Measurements from ENCODE around the gene C16orf89. TPM values are rescaled to one million over a fixed set of nuclear protein-coding genes. Genes with fewer than 3 reads are reported as not detected.

Gene C16orf89
- total and polyA plus RNA-seq, 10 of the 15 experiments (the other 5 are each of a cell fraction or from before 2014, with no cell fraction given), result not detected

- TF ChIP-seq MTA3 (IDR thresholded peaks at IDR 0.05; ENCODE audit: borderline replicate concordance, low read length) (no peak), MEF2B (IDR thresholded peaks at IDR 0.05; ENCODE audit: partially characterized antibody, poor library complexity, severe bottlenecking) (no peak)
These were observed 50.4 kb downstream of the C16orf89 start (continued) for GRCh38 chr16:5015351-5015750.

- H3K9me3 ChIP-seq (replicated peaks; ENCODE audit: control insufficient read depth, insufficient read depth, low read length), result no peaks in the 10 kb centered on the region
- BruUV-seq (replicated peaks), result no TSS peak
- 12% methylated on average over 6 of the region's 6 CpGs for WGBS (ENCODE audit: insufficient coverage, insufficient replicate concordance, low lambda C conversion rate, missing lambda C conversion rate)
These were observed 52.9 kb downstream of the C16orf89 start for GRCh38 chr16:5012887-5013286.

More at GRCh38 chr16:5012887-5013286, 52.9 kb downstream of the C16orf89 start:
- DNase-seq (ENCODE audit: low read depth, low spot score) (no peak), ATAC-seq (no peak), FAIRE-seq (no peak)
- in situ Hi-C loops (cut with MboI), result no loop called here
- H3K4me3 ChIP-seq, result no peak overlapping the region
- no peaks in the 10 kb centered on the region for H3K4me1 ChIP-seq (ENCODE audit: control insufficient read depth, insufficient read depth, low read length)
- RAD21 ChIA-PET (ENCODE audit: unreplicated experiment), result no interaction called here
- H3K79me2 ChIP-seq (ENCODE audit: control insufficient read depth, insufficient read depth, low read length), result no peaks in the 10 kb centered on the region
- no peak overlapping the region for H3K9ac ChIP-seq (ENCODE audit: control insufficient read depth, insufficient read depth, low read length)
- H4K20me1 ChIP-seq (ENCODE audit: control insufficient read depth, insufficient read depth), result no peaks in the 10 kb centered on the region
- H3K36me3 ChIP-seq (ENCODE audit: control insufficient read depth in 2 of 2, insufficient read depth in 2 of 2, low read length in 1 of 2), result no peaks in the 10 kb centered on the region
- intact Hi-C loops (cut with micrococcal nuclease; ENCODE audit: unreplicated experiment), result no loop called here
- no peak overlapping the region for H3K27ac ChIP-seq (ENCODE audit: control insufficient read depth, insufficient read depth)
- no peak for TF ChIP-seq RAD21 (IDR thresholded peaks at IDR 0.05; ENCODE audit: insufficient read depth, low read depth, low read length)
- no peak for TF ChIP-seq PML (IDR thresholded peaks at IDR 0.05; ENCODE audit: low read length)
- TF ChIP-seq SMC3 (IDR thresholded peaks at IDR 0.05; ENCODE audit: borderline replicate concordance, low read length), result no peak
- no peak for TF ChIP-seq BMI1 (IDR thresholded peaks at IDR 0.05; ENCODE audit: borderline replicate concordance)
- TF ChIP-seq ZBTB4 (CRISPR knock-in tag; IDR thresholded peaks at IDR 0.05), result no peak
- no peak for TF ChIP-seq NFIC (IDR thresholded peaks at IDR 0.05; ENCODE audit: low read depth, low read length)
- no peak for TF ChIP-seq ZNF592 (IDR thresholded peaks at IDR 0.05)
- CTCF ChIA-PET, result no interaction called here
- no peaks in the 10 kb centered on the region; a peak in 1 of 4 replicates for H3K27me3 ChIP-seq (replicated peaks in 1 of 2; ENCODE audit: control insufficient read depth in 2 of 2, insufficient read depth in 2 of 2, low read length in 1 of 2)
- no peak overlapping the region for H2AFZ ChIP-seq (ENCODE audit: control insufficient read depth, low read depth, low read length)
- SMC1A ChIA-PET (ENCODE audit: uncharacterized antibody, unreplicated experiment), result interaction anchor here (0.8 kb wide), 1 partner anchor 80 kb away, joined by 3 read pairs; no protein-coding TSS in a partner anchor
- POLR2A ChIA-PET, result interaction anchor here (0.7 kb wide), 1 partner anchor 8 kb away, joined by 4 read pairs; no protein-coding TSS in a partner anchor
- no peak overlapping the region for H3K4me2 ChIP-seq (ENCODE audit: control insufficient read depth, insufficient read depth)

Measured in GM12878 (cell line).